HFFc6 (cell line): ENCODE data around the gene FHL2. TPM values are rescaled to one million over a fixed set of nuclear protein-coding genes. Genes with fewer than 3 reads are reported as not detected.
A peak's percentile ranks its signal among the peaks of the same experiment; 100 is the strongest.

ENCODE experiments used
- DNase-seq: peaks from one replicate; pipeline ENCODE4 v3.0.0-alpha.2; 2018
- H3K27ac Mint-ChIP-seq: 2 replicates; pipeline ENCODE4 v1.8.0; 2020; ENCODE audit warnings: mild to moderate bottlenecking, mixed read lengths
- H3K27me3 Mint-ChIP-seq: 2 replicates; pipeline ENCODE4 v1.8.0; 2021; ENCODE audit warnings: mild to moderate bottlenecking, moderate library complexity, mixed read lengths; ENCODE audit not compliant: insufficient read depth
- H3K36me3 Mint-ChIP-seq: 2 replicates; pipeline ENCODE4 v1.8.0; 2021; ENCODE audit warnings: low read depth, mixed read lengths
- H3K4me1 Mint-ChIP-seq: 2 replicates; pipeline ENCODE4 v1.8.0; 2020; ENCODE audit warnings: low read depth, mixed read lengths
- H3K4me3 Mint-ChIP-seq: 2 replicates; pipeline ENCODE4 v1.8.0; 2020; ENCODE audit warnings: mild to moderate bottlenecking, moderate library complexity, mixed read lengths
- H3K9me3 Mint-ChIP-seq: 2 replicates; pipeline ENCODE4 v1.8.0; 2020; ENCODE audit warnings: mild to moderate bottlenecking, mixed read lengths
- CTCF ChIP-seq: fragments of 200-600 bp; sonication (generic); IDR thresholded peaks from 2 replicates; pipeline ENCODE4 v1.5.0; 2021; ENCODE audit warnings: antibody characterized with exemption, mild to moderate bottlenecking
- total RNA-seq, 6 experiments: library from RNA; stranded (reverse); fragmentation: NEBNext Ultra II Directional; extraction: Animal tissue kit (Norgen Biotek cat#: 25700); gene quantifications; 2 replicates in 1 of 6; 3 replicates in 5 of 6; pipeline ENCODE4 v1.2.3, GENCODE V29; 2021

Gene FHL2
- total RNA-seq, 6 experiments from 2014 or later = 211 to 281 (median 243) TPM

- Mint-ChIP-seq H3K4me1 (peaks cover 26% of the 10 kb centered on the region), H3K27ac (peak overlapping the region; percentile 100), H3K36me3 (peaks cover 13% of the 10 kb centered on the region; the same call in 1 of the 2 replicates), H3K27me3 (no peaks in the 10 kb centered on the region), H3K4me3 (peak overlapping the region; percentile 96), H3K9me3 (no peaks in the 10 kb centered on the region)
- TF ChIP-seq CTCF = no peak
- no peak for DNase-seq
Measured at GRCh38 chr2:105336786-105337121, 62.1 kb downstream of the FHL2 start.

GRCh38 chr2:105335469-105335868 lies 63.4 kb downstream of the FHL2 start:
- no peak overlapping the region for H3K27ac Mint-ChIP-seq
- no peaks in the 10 kb centered on the region for H3K9me3 Mint-ChIP-seq

GRCh38 chr2:105334211-105334610 lies 64.6 kb downstream of the FHL2 start:
- H3K4me3 Mint-ChIP-seq = no peak overlapping the region
- no peaks in the 10 kb centered on the region; the same call in 1 of the 2 replicates for H3K27me3 Mint-ChIP-seq
- H3K27ac Mint-ChIP-seq = no peak overlapping the region
- TF ChIP-seq CTCF = no peak
- H3K4me1 Mint-ChIP-seq = peaks cover 26% of the 10 kb centered on the region
- H3K9me3 Mint-ChIP-seq = no peaks in the 10 kb centered on the region
- H3K36me3 Mint-ChIP-seq = peaks cover 7% of the 10 kb centered on the region; the same call in 1 of the 2 replicates
- DNase-seq = no peak

More at GRCh38 chr2:105335469-105335868, 63.4 kb downstream of the FHL2 start:
- H3K4me1 Mint-ChIP-seq = peaks cover 32% of the 10 kb centered on the region
- no peak for TF ChIP-seq CTCF
- no peak for DNase-seq
- H3K27me3 Mint-ChIP-seq = no peaks in the 10 kb centered on the region
- H3K36me3 Mint-ChIP-seq = peaks cover 13% of the 10 kb centered on the region; the same call in 1 of the 2 replicates
- H3K4me3 Mint-ChIP-seq = no peak overlapping the region

- Mint-ChIP-seq H3K9me3 (no peaks in the 10 kb centered on the region), H3K27me3 (no peaks in the 10 kb centered on the region; the same call in 1 of the 2 replicates), H3K27ac (peak overlapping the region; percentile 88), H3K36me3 (no peaks in the 10 kb centered on the region; the same call in 1 of the 2 replicates), H3K4me1 (peaks cover 44% of the 10 kb centered on the region), H3K4me3 (peak overlapping the region; percentile 53; the same call in 1 of the 2 replicates)
- DNase-seq = no peak
- no peak for TF ChIP-seq CTCF
Measured at GRCh38 chr2:105330681-105331375, 68.0 kb downstream of the FHL2 start.

GRCh38 chr2:105329561-105330495 lies 69.0 kb downstream of the FHL2 start, which contains the start of gene TGFBRAP1:
TSS of gene TGFBRAP1 (minus strand) at chr2:105329735. CDS start at chr2:105308301, 21,434 bp downstream.
- H3K27ac Mint-ChIP-seq = peak within 1 kb of the TSS; percentile 88
- no peaks in the 10 kb centered on the region; the same call in 1 of the 2 replicates for H3K36me3 Mint-ChIP-seq
- TF ChIP-seq CTCF = no peak
- H3K9me3 Mint-ChIP-seq = no peaks in the 10 kb centered on the region
- peak within 1 kb of the TSS; percentile 89 for H3K4me3 Mint-ChIP-seq
- peaks cover 54% of the 10 kb centered on the region for H3K4me1 Mint-ChIP-seq
- no peaks in the 10 kb centered on the region; the same call in 1 of the 2 replicates for H3K27me3 Mint-ChIP-seq
- no peak for DNase-seq
